CD4-positive, alpha-beta T cell (primary cell): ENCODE results near the gene FIBCD1. TPM values are rescaled to one million over a fixed set of nuclear protein-coding genes. Genes with fewer than 3 reads are reported as not detected.

Source experiments
- ATAC-seq: fragments of 200-7000 bp; cut with Tn5 transposase; one replicate; pipeline ENCODE4 v1.10.0; 2022; ENCODE audit warnings: mild to moderate bottlenecking; ENCODE audit not compliant: poor library complexity
- CTCF ChIA-PET: fragments of 350-600 bp; sonication (Branson Sonifier 250); formaldehyde crosslinking; loops from one replicate; lab custom pipeline; 2021; ENCODE audit warnings: antibody characterized with exemption, inconsistent platforms; lab: Charles Lee
- POLR2A ChIA-PET: fragments of 350-600 bp; sonication (Branson Sonifier 250); formaldehyde crosslinking; loops from one replicate; lab custom pipeline; 2021; ENCODE audit warnings: antibody characterized with exemption, inconsistent platforms; lab: Charles Lee
- DNase-seq, 14 experiments: peaks; one replicate each; pipeline ENCODE4 v3.0.0-alpha.2; 2013 to 2020; ENCODE audit warnings: mixed read lengths in 2 of 14
- H3K27ac ChIP-seq, 2 donors: one replicate each; pipeline versions ENCODE4 v1.5.1 to v1.7.0; 2013; ENCODE audit warnings: low read length in 2 of 2, low read depth in 1 of 2, mild to moderate bottlenecking in 1 of 2
- H3K27me3 ChIP-seq, 2 experiments: 1 replicate in 1 of 2; 2 replicates in 1 of 2; pipeline versions ENCODE4 v1.6.1 to v1.7.0; 2013; ENCODE audit warnings: low read length in 2 of 2, control low read depth in 1 of 2, mild to moderate bottlenecking in 1 of 2, moderate library complexity in 1 of 2; ENCODE audit not compliant: insufficient read depth in 2 of 2, control insufficient read depth in 1 of 2
- H3K36me3 ChIP-seq: one replicate; pipeline ENCODE4 v1.6.1; 2013; ENCODE audit warnings: low read length, control low read depth; ENCODE audit not compliant: insufficient read depth
- H3K4me1 ChIP-seq: one replicate; pipeline ENCODE4 v1.6.1; 2013; ENCODE audit warnings: low read length, control low read depth; ENCODE audit not compliant: insufficient read depth
- H3K4me3 ChIP-seq: one replicate; pipeline ENCODE4 v1.5.1; 2013; ENCODE audit warnings: mild to moderate bottlenecking, low read length, moderate library complexity
- H3K9me3 ChIP-seq, 2 experiments: 1 replicate in 1 of 2; 2 replicates in 1 of 2; pipeline versions ENCODE4 v1.6.1 to v1.7.0; 2013; ENCODE audit warnings: low read length in 2 of 2, mild to moderate bottlenecking in 2 of 2, control low read depth in 1 of 2, moderate library complexity in 1 of 2; ENCODE audit not compliant: control insufficient read depth in 1 of 2, insufficient read depth in 1 of 2
- H3K27ac Mint-ChIP-seq: one replicate; pipeline ENCODE4 v1.8.0; 2020; ENCODE audit warnings: mixed read lengths
- H3K27me3 Mint-ChIP-seq: one replicate; pipeline ENCODE4 v1.8.0; 2021; ENCODE audit warnings: mixed read lengths
- H3K36me3 Mint-ChIP-seq: one replicate; pipeline ENCODE4 v1.8.0; 2021; ENCODE audit warnings: low read depth, mixed read lengths
- H3K4me1 Mint-ChIP-seq: one replicate; pipeline ENCODE4 v1.8.0; 2021; ENCODE audit warnings: low read depth, mixed read lengths
- H3K4me3 Mint-ChIP-seq: one replicate; pipeline ENCODE4 v1.8.0; 2020; ENCODE audit warnings: mild to moderate bottlenecking, mixed read lengths
- H3K9me3 Mint-ChIP-seq: one replicate; pipeline ENCODE4 v1.8.0; 2020; ENCODE audit warnings: mixed read lengths
- intact Hi-C, 2 experiments: fragments of 100-400 bp; cut with DNase I in 1 of 2; cut with micrococcal nuclease in 1 of 2; formaldehyde crosslinking; loops; one replicate each; pipeline versions ENCODE4 v1.15.1 to v1.9.0; 2023 to 2025; cut with DNase I, micrococcal nuclease
- total RNA-seq, 174 experiments: library from RNA in 2 of 174; stranded (reverse) in 2 of 174; gene quantifications; one replicate each; pipeline ENCODE4 v1.2.3 and lab custom pipeline; 2021 to 2026
- TF ChIP-seq, protein P1 (sequence below): fragments of 200-600 bp; IDR thresholded peaks from one replicate; pipeline ENCODE4 v1.8.0; 2022; ENCODE audit warnings: antibody characterized with exemption, mild to moderate bottlenecking

The FIBCD1 gene
- total RNA-seq, 2 experiments from 2014 or later = not detected

- DNase-seq = no peak
- H3K4me1 Mint-ChIP-seq = no peaks in the 10 kb centered on the region
- intact Hi-C loops = no loop called here
- no peaks in the 10 kb centered on the region for H3K27me3 Mint-ChIP-seq
- no peaks in the 10 kb centered on the region for H3K4me1 ChIP-seq
- H3K27me3 ChIP-seq = no peaks in the 10 kb centered on the region
- no peak overlapping the region for H3K27ac ChIP-seq
- H3K4me3 Mint-ChIP-seq = no peak overlapping the region
- H3K9me3 Mint-ChIP-seq = no peaks in the 10 kb centered on the region
- H3K36me3 ChIP-seq = peaks cover 22% of the 10 kb centered on the region
- no peak overlapping the region for H3K4me3 ChIP-seq
- ChIA-PET CTCF (no interaction called here), POLR2A (no interaction called here)
- H3K9me3 ChIP-seq = no peaks in the 10 kb centered on the region
- TF ChIP-seq, protein P1, sequence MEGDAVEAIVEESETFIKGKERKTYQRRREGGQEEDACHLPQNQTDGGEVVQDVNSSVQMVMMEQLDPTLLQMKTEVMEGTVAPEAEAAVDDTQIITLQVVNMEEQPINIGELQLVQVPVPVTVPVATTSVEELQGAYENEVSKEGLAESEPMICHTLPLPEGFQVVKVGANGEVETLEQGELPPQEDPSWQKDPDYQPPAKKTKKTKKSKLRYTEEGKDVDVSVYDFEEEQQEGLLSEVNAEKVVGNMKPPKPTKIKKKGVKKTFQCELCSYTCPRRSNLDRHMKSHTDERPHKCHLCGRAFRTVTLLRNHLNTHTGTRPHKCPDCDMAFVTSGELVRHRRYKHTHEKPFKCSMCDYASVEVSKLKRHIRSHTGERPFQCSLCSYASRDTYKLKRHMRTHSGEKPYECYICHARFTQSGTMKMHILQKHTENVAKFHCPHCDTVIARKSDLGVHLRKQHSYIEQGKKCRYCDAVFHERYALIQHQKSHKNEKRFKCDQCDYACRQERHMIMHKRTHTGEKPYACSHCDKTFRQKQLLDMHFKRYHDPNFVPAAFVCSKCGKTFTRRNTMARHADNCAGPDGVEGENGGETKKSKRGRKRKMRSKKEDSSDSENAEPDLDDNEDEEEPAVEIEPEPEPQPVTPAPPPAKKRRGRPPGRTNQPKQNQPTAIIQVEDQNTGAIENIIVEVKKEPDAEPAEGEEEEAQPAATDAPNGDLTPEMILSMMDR = no peak
- H3K27ac Mint-ChIP-seq = no peak overlapping the region
- H3K36me3 Mint-ChIP-seq = peaks cover 30% of the 10 kb centered on the region
- no peak for ATAC-seq
Observed at GRCh38 chr9:130890870-130891687, 48.0 kb downstream of the FIBCD1 start.

DNA sequence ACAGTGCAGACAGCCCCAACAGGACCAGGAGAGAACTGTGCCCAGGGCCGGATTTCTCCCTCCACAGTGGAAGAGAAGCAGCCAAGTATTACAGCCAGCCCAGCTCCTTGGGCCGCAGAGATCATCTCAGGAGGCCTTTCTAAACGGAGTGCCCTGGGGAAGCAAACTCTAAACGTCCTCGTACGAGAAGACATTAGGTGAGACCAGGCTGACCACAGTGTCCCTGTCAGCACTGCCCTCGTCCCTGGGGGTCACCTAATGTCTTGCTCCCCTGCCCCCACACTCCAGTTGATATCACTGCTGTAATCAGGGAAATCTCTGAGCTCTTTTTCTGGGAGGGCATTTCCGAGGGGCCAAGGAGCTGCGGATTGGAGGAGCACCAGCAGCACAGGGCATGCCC, 48.9 kb downstream of the FIBCD1 start:
- Mint-ChIP-seq H3K36me3 (peaks cover 40% of the 10 kb centered on the region), H3K4me1 (no peaks in the 10 kb centered on the region), H3K9me3 (no peaks in the 10 kb centered on the region), H3K27ac (no peak overlapping the region), H3K27me3 (no peaks in the 10 kb centered on the region), H3K4me3 (no peak overlapping the region)
- no peak overlapping the region for H3K4me3 ChIP-seq
- no peak overlapping the region for H3K27ac ChIP-seq
- H3K27me3 ChIP-seq = no peaks in the 10 kb centered on the region
- ATAC-seq = no peak
- peaks cover 30% of the 10 kb centered on the region for H3K36me3 ChIP-seq
- no peak for DNase-seq
- no peaks in the 10 kb centered on the region for H3K9me3 ChIP-seq
- CTCF ChIA-PET = no interaction called here
- POLR2A ChIA-PET = no interaction called here
- H3K4me1 ChIP-seq = no peaks in the 10 kb centered on the region
- TF ChIP-seq, protein P1 = no peak
- intact Hi-C loops = no loop called here

DNA sequence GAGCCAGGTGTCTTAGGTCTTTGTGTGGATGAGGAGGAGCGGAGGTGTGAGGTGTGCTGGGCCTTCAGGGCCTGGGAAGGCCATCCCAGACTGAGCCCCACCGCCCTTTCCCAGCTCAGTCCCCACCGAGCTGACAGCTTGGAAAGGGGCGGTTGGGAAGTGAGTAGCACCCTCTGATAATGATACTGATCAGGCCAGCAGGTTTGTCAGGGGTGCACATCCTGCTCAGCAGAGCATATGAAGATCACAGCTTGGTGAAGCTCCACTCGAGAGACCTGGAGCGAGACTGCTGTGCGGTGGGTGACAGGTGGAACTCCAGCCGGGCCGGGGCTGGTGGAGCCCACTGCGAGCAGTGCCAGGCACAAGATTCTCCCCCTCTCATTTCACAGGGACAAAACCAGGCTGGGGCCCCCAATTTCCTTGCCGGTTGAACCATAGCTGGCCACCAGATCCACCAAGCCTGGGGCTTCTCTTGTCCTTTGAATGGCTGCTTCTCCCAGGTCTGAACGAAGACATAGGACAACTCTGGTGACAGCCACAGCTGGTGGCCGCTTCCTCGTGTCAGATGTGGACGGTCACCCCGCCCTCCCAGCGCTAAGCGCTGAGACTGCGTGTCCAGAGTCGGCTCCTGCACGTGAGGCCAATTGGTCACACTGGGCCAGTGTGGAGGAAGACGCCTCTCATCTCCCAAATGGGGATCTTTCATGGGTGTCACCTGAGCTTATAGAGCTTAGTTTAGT, 50.7 kb downstream of the FIBCD1 start:
- no peaks in the 10 kb centered on the region for H3K27me3 Mint-ChIP-seq
- Histone ChIP-seq H3K27ac (no peak overlapping the region), H3K36me3 (peaks cover 40% of the 10 kb centered on the region), H3K4me3 (no peak overlapping the region), H3K9me3 (no peaks in the 10 kb centered on the region), H3K27me3 (no peaks in the 10 kb centered on the region), H3K4me1 (no peaks in the 10 kb centered on the region)
- DNase-seq = no peak
- intact Hi-C loops = no loop called here
- H3K4me1 Mint-ChIP-seq = no peaks in the 10 kb centered on the region
- H3K9me3 Mint-ChIP-seq = no peaks in the 10 kb centered on the region
- no peak overlapping the region for H3K4me3 Mint-ChIP-seq
- H3K36me3 Mint-ChIP-seq = peaks cover 50% of the 10 kb centered on the region
- H3K27ac Mint-ChIP-seq = no peak overlapping the region
- no peak for ATAC-seq
- POLR2A ChIA-PET = no interaction called here
- TF ChIP-seq, protein P1 = no peak
- CTCF ChIA-PET = no interaction called here
